Urinary bladder (tissue), 4 donors: ENCODE data around the gene OR6P1. TPM values are rescaled to one million over a fixed set of nuclear protein-coding genes. Genes with fewer than 3 reads are reported as not detected.

ENCODE experiments used
- DNase-seq: peaks from one replicate; pipeline ENCODE4 v3.0.0-alpha.2; 2015; ENCODE audit errors: extremely low spot score
- H3K27ac ChIP-seq: one replicate; pipeline ENCODE4 v1.5.1; 2013; ENCODE audit warnings: low read depth, mild to moderate bottlenecking, moderate library complexity
- H3K36me3 ChIP-seq: one replicate; pipeline ENCODE4 v1.6.1; 2013; ENCODE audit warnings: mild to moderate bottlenecking, moderate library complexity; ENCODE audit not compliant: insufficient read depth
- H3K4me1 ChIP-seq: one replicate; pipeline ENCODE4 v1.6.1; 2013; ENCODE audit warnings: mild to moderate bottlenecking, moderate library complexity; ENCODE audit not compliant: insufficient read depth
- H3K4me3 ChIP-seq: one replicate; pipeline ENCODE4 v1.5.1; 2013; ENCODE audit warnings: low read depth, low read length
- WGBS: extraction: QIAGEN DNeasy Blood & Tissue Kit; methylation state at CpG from one replicate; pipeline ENCODE4 v1.1.7; 2013; 5-methylcytosine and 5-hydroxymethylcytosine counted together
- polyA plus RNA-seq: library from polyadenylated mRNA; stranded (reverse); fragments of 200-250 nt; gene quantifications from one replicate; pipeline ENCODE4 v1.2.3, GENCODE V29; 2013
- total RNA-seq: library from RNA; depleted of rRNA; stranded (reverse); fragments of >200 nt; gene quantifications from one replicate; pipeline ENCODE4 v1.2.3, GENCODE V29; 2014
- donor health status: healthy with polysubstance abuse.
- donor health status: healthy.

The OR6P1 gene
- total and polyA plus RNA-seq, 2 donors = not detected

GRCh38 chr1:158554352-158554751, 16.0 kb downstream of the OR6P1 start, which contains the start of gene OR6Y1:
OR6Y1 (minus strand) TSS chr1:158554405; CDS start chr1:158548105, 6,300 bp downstream.
- Histone ChIP-seq H3K4me3 (no peak within 1 kb of the TSS), H3K36me3 (no peaks in the 10 kb centered on the region), H3K4me1 (no peaks in the 10 kb centered on the region), H3K27ac (no peak within 1 kb of the TSS)
- whole genome bisulfite sequencing = 83% methylated on average over 3 of the region's 3 CpGs
- no peak for DNase-seq

DNA sequence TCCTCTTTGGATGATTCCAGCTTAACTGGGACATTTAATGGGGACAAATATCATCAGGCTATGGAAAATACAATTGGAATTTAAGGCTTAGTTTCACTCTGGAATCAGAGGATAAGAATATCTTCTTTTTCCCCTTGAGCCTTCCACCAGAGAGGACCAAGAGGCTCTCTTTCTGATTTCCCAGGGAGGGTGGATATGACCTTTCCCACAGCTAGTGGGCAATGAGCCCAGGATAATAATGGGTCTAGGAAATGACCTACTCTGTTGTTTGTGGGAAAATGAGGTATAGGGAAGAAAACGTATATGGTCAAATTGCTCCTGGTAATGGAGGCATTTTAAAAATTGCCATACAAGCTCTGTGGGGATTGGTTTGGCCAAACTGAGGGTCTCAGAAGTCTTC, 18.1 kb downstream of the OR6P1 start:
- WGBS = 71% methylated on average over 1 of the region's 1 CpG
- DNase-seq = no peak
- no peak overlapping the region for H3K27ac ChIP-seq
- no peaks in the 10 kb centered on the region for H3K4me1 ChIP-seq
- H3K36me3 ChIP-seq = no peaks in the 10 kb centered on the region
- H3K4me3 ChIP-seq = no peak overlapping the region

GRCh38 chr1:158547533-158547932, 22.8 kb downstream of the OR6P1 start:
- Histone ChIP-seq H3K4me1 (no peaks in the 10 kb centered on the region), H3K27ac (no peak overlapping the region), H3K36me3 (no peaks in the 10 kb centered on the region), H3K4me3 (no peak overlapping the region)
- DNase-seq = no peak
- WGBS = 95% methylated on average over 2 of the region's 2 CpGs

- WGBS = 80% methylated on average over 2 of the region's 2 CpGs
- DNase-seq = no peak
- Histone ChIP-seq H3K36me3 (no peaks in the 10 kb centered on the region), H3K4me3 (no peak overlapping the region), H3K4me1 (no peaks in the 10 kb centered on the region), H3K27ac (no peak overlapping the region)
Measured at GRCh38 chr1:158537609-158538008, 32.8 kb downstream of the OR6P1 start.

- Histone ChIP-seq H3K4me3 (no peak overlapping the region), H3K27ac (no peak overlapping the region), H3K36me3 (no peaks in the 10 kb centered on the region), H3K4me1 (no peaks in the 10 kb centered on the region)
- WGBS = 23% methylated on average over 5 of the region's 5 CpGs
- DNase-seq = no peak
Measured at GRCh38 chr1:158534496-158534895, 35.9 kb downstream of the OR6P1 start.

- no peak overlapping the region for H3K4me3 ChIP-seq
- 34% methylated on average over 2 of the region's 2 CpGs for WGBS
- no peaks in the 10 kb centered on the region for H3K4me1 ChIP-seq
- H3K27ac ChIP-seq = no peak overlapping the region
- no peak for DNase-seq
- H3K36me3 ChIP-seq = no peaks in the 10 kb centered on the region
Measured at GRCh38 chr1:158527190-158527815, 43.1 kb downstream of the OR6P1 start.

- DNase-seq = no peak
- Histone ChIP-seq H3K27ac (no peak overlapping the region), H3K4me3 (no peak overlapping the region), H3K36me3 (no peaks in the 10 kb centered on the region), H3K4me1 (no peaks in the 10 kb centered on the region)
- 74% methylated on average over 2 of the region's 2 CpGs for WGBS
Measured at GRCh38 chr1:158521666-158522058, 48.7 kb downstream of the OR6P1 start.

GRCh38 chr1:158520955-158521665, 49.3 kb downstream of the OR6P1 start:
- no peak for DNase-seq
- H3K27ac ChIP-seq = no peak overlapping the region
- WGBS = 87% methylated on average over 3 of the region's 3 CpGs
- no peak overlapping the region for H3K4me3 ChIP-seq
- H3K36me3 ChIP-seq = no peaks in the 10 kb centered on the region
- H3K4me1 ChIP-seq = no peaks in the 10 kb centered on the region

GRCh38 chr1:158520021-158520420, 50.4 kb downstream of the OR6P1 start:
- Histone ChIP-seq H3K36me3 (no peaks in the 10 kb centered on the region), H3K27ac (no peak overlapping the region), H3K4me1 (no peaks in the 10 kb centered on the region), H3K4me3 (no peak overlapping the region)
- no peak for DNase-seq
- 47% methylated on average over 1 of the region's 1 CpG for WGBS

DNA sequence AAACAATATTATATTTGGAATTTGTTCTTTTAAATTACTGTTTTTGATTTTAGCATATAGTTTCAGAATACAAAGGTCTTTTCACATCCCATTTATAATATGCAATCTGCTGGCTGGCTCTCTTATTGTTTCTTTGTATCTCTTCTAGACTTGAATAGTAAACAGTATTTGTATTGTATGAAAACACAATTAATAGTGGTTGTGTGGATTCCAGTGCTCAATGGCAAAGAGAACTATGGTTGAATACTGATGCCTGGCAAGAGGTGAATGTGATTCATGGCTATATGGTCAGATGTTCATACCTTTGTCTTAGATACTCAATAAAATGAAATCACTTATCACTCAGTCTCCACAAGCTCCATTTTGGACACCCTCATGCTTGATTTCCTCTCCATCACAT, 53.4 kb downstream of the OR6P1 start:
- no peak for DNase-seq
- no peak overlapping the region for H3K4me3 ChIP-seq
- H3K36me3 ChIP-seq = no peaks in the 10 kb centered on the region
- H3K27ac ChIP-seq = no peak overlapping the region
- no peaks in the 10 kb centered on the region for H3K4me1 ChIP-seq

Other genes starting within 250 kb of the OR6P1 start
- gene CD1B, start 239.0 kb downstream of the OR6P1 start, total RNA-seq = not detected
- gene CD1B, start 239.0 kb downstream of the OR6P1 start, polyA plus RNA-seq = 0.09 TPM
- 0.69 TPM for gene CD1E, start 216.7 kb downstream of the OR6P1 start, total RNA-seq
- 1.0 TPM for gene CD1E, start 216.7 kb downstream of the OR6P1 start, polyA plus RNA-seq
- not detected for gene OR10T2, start 171.1 kb downstream of the OR6P1 start, total RNA-seq
- gene OR10T2, start 171.1 kb downstream of the OR6P1 start, polyA plus RNA-seq = not detected
- gene OR10K2, start 144.3 kb downstream of the OR6P1 start, total RNA-seq = not detected
- gene OR10K2, start 144.3 kb downstream of the OR6P1 start, polyA plus RNA-seq = not detected
- gene OR10K1, start 108.7 kb downstream of the OR6P1 start, total RNA-seq = not detected
- gene OR10K1, start 108.7 kb downstream of the OR6P1 start, polyA plus RNA-seq = not detected
- gene OR10R2, start 98.4 kb downstream of the OR6P1 start, total RNA-seq = not detected
- gene OR10R2, start 98.4 kb downstream of the OR6P1 start, polyA plus RNA-seq = not detected
- gene OR6Y1, start 16.2 kb downstream of the OR6P1 start, total RNA-seq = not detected
- not detected for gene OR6Y1, start 16.2 kb downstream of the OR6P1 start, polyA plus RNA-seq
- not detected for gene OR10X1, start 9.3 kb upstream of the OR6P1 start, total RNA-seq
- gene OR10X1, start 9.3 kb upstream of the OR6P1 start, polyA plus RNA-seq = not detected
- gene OR10Z1, start 34.7 kb upstream of the OR6P1 start, total RNA-seq = not detected
- gene OR10Z1, start 34.7 kb upstream of the OR6P1 start, polyA plus RNA-seq = not detected
- 3.9 TPM for gene SPTA1, start 116.1 kb upstream of the OR6P1 start, total RNA-seq
- gene SPTA1, start 116.1 kb upstream of the OR6P1 start, polyA plus RNA-seq = 0.06 TPM
- gene OR6K2, start 130.1 kb upstream of the OR6P1 start, total RNA-seq = not detected
- gene OR6K2, start 130.1 kb upstream of the OR6P1 start, polyA plus RNA-seq = not detected
- gene OR6K3, start 150.1 kb upstream of the OR6P1 start, total RNA-seq = not detected
- gene OR6K3, start 150.1 kb upstream of the OR6P1 start, polyA plus RNA-seq = not detected
- gene OR6K6, start 184.1 kb upstream of the OR6P1 start, total RNA-seq = not detected
- gene OR6K6, start 184.1 kb upstream of the OR6P1 start, polyA plus RNA-seq = not detected
- not detected for gene OR6N1, start 201.6 kb upstream of the OR6P1 start, total RNA-seq
- gene OR6N1, start 201.6 kb upstream of the OR6P1 start, polyA plus RNA-seq = not detected
- gene OR6N2, start 210.6 kb upstream of the OR6P1 start, total RNA-seq = not detected
- gene OR6N2, start 210.6 kb upstream of the OR6P1 start, polyA plus RNA-seq = not detected